CD14-positive monocyte (primary cell): ENCODE data around the gene STN1. TPM values are rescaled to one million over a fixed set of nuclear protein-coding genes. Genes with fewer than 3 reads are reported as not detected.

Source experiments
- DNase-seq, 3 donors: peaks; one replicate each; pipeline ENCODE4 v3.0.0-alpha.2; 2011 to 2022
- H2AFZ ChIP-seq: 2 replicates; pipeline ENCODE4 v1.6.0; 2012; ENCODE audit warnings: mild to moderate bottlenecking, low read depth, low read length, inconsistent platforms; ENCODE audit not compliant: insufficient read depth, poor library complexity, severe bottlenecking
- H3K27ac ChIP-seq, 2 donors: 1 replicate in 1 of 2; 2 replicates in 1 of 2; pipeline ENCODE4 v1.5.1; 2012 to 2013; ENCODE audit warnings: low read length in 2 of 2, control low read depth in 1 of 2, inconsistent platforms in 1 of 2, low read depth in 1 of 2, mild to moderate bottlenecking in 1 of 2
- H3K27me3 ChIP-seq, 2 donors: one replicate each; pipeline versions ENCODE4 v1.6.0 to v1.6.1; 2011 to 2013; ENCODE audit warnings: low read length in 2 of 2; ENCODE audit not compliant: control insufficient read depth in 2 of 2, insufficient read depth in 2 of 2
- H3K36me3 ChIP-seq, 2 donors: replicated peaks in 1 of 2; 1 replicate in 1 of 2; 2 replicates in 1 of 2; pipeline versions ENCODE4 v1.5.1 to v1.6.1; 2012 to 2013; ENCODE audit warnings: low read length in 2 of 2, control low read depth in 1 of 2, inconsistent platforms in 1 of 2, mild to moderate bottlenecking in 1 of 2; ENCODE audit not compliant: insufficient read depth in 2 of 2, control insufficient read depth in 1 of 2
- H3K4me1 ChIP-seq, 2 donors: 1 replicate in 1 of 2; 2 replicates in 1 of 2; pipeline versions ENCODE4 v1.5.1 to v1.6.1; 2012 to 2013; ENCODE audit warnings: low read length in 2 of 2, control low read depth in 1 of 2, inconsistent platforms in 1 of 2, mild to moderate bottlenecking in 1 of 2, moderate library complexity in 1 of 2; ENCODE audit not compliant: insufficient read depth in 2 of 2, control insufficient read depth in 1 of 2
- H3K4me2 ChIP-seq: replicated peaks from 2 replicates; pipeline ENCODE3; 2012; ENCODE audit warnings: low read length, moderate library complexity, mild to moderate bottlenecking; ENCODE audit not compliant: poor library complexity, severe bottlenecking; ENCODE audit errors: extremely low read depth
- H3K4me3 ChIP-seq, 3 experiments: fragments of 200-600 bp in 1 of 3; sonication (generic) in 1 of 3; replicated peaks in 1 of 3; 1 replicate in 2 of 3; 2 replicates in 1 of 3; pipeline ENCODE4 v1.5.1; 2011 to 2013; ENCODE audit warnings: low read length in 3 of 3, mild to moderate bottlenecking in 3 of 3, control low read depth in 2 of 3, low read depth in 2 of 3, inconsistent platforms in 1 of 3, moderate library complexity in 1 of 3
- H3K79me2 ChIP-seq: 2 replicates; pipeline ENCODE4 v1.6.0; 2012; ENCODE audit warnings: mild to moderate bottlenecking, control low read depth, inconsistent platforms, low read length, moderate library complexity; ENCODE audit not compliant: insufficient read depth
- H3K9ac ChIP-seq: 2 replicates; pipeline ENCODE4 v1.6.0; 2017; ENCODE audit warnings: low read length, mild to moderate bottlenecking; ENCODE audit not compliant: insufficient read depth, poor library complexity, severe bottlenecking
- H3K9me3 ChIP-seq, 2 donors: replicated peaks in 1 of 2; 1 replicate in 1 of 2; 2 replicates in 1 of 2; pipeline versions ENCODE4 v1.5.1 to v1.6.1; 2012 to 2013; ENCODE audit warnings: low read length in 2 of 2, control low read depth in 1 of 2; ENCODE audit not compliant: control insufficient read depth in 1 of 2, insufficient read depth in 1 of 2
- H4K20me1 ChIP-seq: 2 replicates; pipeline ENCODE4 v1.6.0; 2012; ENCODE audit warnings: mild to moderate bottlenecking, low read length, control low read depth, moderate library complexity; ENCODE audit not compliant: insufficient read depth
- H3K27ac Mint-ChIP-seq, 7 donors: one replicate each; pipeline ENCODE4 v1.8.0; 2020; ENCODE audit warnings: mild to moderate bottlenecking in 7 of 7, mixed read lengths in 7 of 7, moderate library complexity in 6 of 7, inconsistent platforms in 2 of 7
- H3K27me3 Mint-ChIP-seq, 3 donors: one replicate each; pipeline ENCODE4 v1.8.0; 2021 to 2022; ENCODE audit warnings: low read depth in 3 of 3, mild to moderate bottlenecking in 3 of 3, mixed read lengths in 3 of 3, moderate library complexity in 3 of 3, inconsistent platforms in 1 of 3
- H3K36me3 Mint-ChIP-seq, 2 donors: one replicate each; pipeline ENCODE4 v1.8.0; 2020; ENCODE audit warnings: mixed read lengths in 2 of 2, inconsistent platforms in 1 of 2, mild to moderate bottlenecking in 1 of 2
- H3K4me1 Mint-ChIP-seq: one replicate; pipeline ENCODE4 v1.8.0; 2020; ENCODE audit warnings: mild to moderate bottlenecking, mixed read lengths
- H3K4me3 Mint-ChIP-seq, 2 donors: one replicate each; pipeline ENCODE4 v1.8.0; 2020; ENCODE audit warnings: mild to moderate bottlenecking in 2 of 2, mixed read lengths in 2 of 2, moderate library complexity in 1 of 2
- H3K9me3 Mint-ChIP-seq, 7 donors: one replicate each; pipeline ENCODE4 v1.8.0; 2020 to 2022; ENCODE audit warnings: mixed read lengths in 7 of 7, mild to moderate bottlenecking in 6 of 7, moderate library complexity in 6 of 7, inconsistent platforms in 2 of 7
- WGBS: methylation state at CpG from one replicate; pipeline ENCODE4 v1.1.5; 2013; ENCODE audit warnings: missing lambda C conversion rate; ENCODE audit not compliant: insufficient coverage; 5-methylcytosine and 5-hydroxymethylcytosine counted together
- intact Hi-C, 2 donors: fragments of 100-400 bp; cut with micrococcal nuclease; formaldehyde crosslinking; loops; one replicate each; pipeline versions ENCODE4 v1.15.0 to v1.15.1; 2023
- polyA plus RNA-seq, 3 donors: library from polyadenylated mRNA; depleted of rRNA in 1 of 3; unstranded in 2 of 3; stranded (reverse) in 1 of 3; fragments of 300-500 nt in 2 of 3; fragments of >200 nt in 1 of 3; fragmentation: Illumina TruSeq in 2 of 3; gene quantifications; 1 replicate in 2 of 3; 2 replicates in 1 of 3; pipeline ENCODE4 v1.2.3, GENCODE V29; 2012 to 2021
- TF ChIP-seq, protein P1 (sequence below): fragments of 200-600 bp; IDR thresholded peaks from one replicate; pipeline ENCODE4 v1.8.0; 2022; ENCODE audit warnings: antibody characterized with exemption, mild to moderate bottlenecking

STN1 gene
- polyA plus RNA-seq, 3 donors, result 19.3 to 37.4 (median 35.9) TPM

DNA sequence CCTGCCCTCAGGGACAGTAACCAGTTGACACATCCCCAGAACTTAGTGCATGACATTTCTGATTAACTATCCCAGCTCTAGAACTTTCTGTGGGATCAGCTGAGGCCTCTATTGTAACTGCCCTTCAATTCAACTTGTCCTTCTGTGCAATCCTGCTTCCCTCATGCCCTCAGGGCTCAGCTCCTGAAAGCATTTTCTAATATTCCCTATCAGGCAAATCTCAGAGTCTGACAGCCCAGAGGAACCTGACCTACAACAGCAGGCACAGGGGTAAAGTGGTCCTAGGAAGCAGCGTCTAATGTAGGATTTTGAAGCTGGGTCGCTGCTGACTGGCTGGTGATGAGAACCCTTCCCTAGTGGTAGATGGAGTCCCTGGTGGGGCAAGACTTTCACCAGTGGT is 13.6 kb upstream of the STN1 start:
- H3K27me3 ChIP-seq, result no peaks in the 10 kb centered on the region
- Mint-ChIP-seq H3K4me3 (no peak overlapping the region), H3K27ac (no peak overlapping the region), H3K36me3 (no peaks in the 10 kb centered on the region), H3K4me1 (no peaks in the 10 kb centered on the region), H3K27me3 (peaks cover 0 to 2% (median 0%) of the 10 kb centered on the region in 3 donors), H3K9me3 (peaks cover 0 to 2% (median 0%) of the 10 kb centered on the region in 7 donors)
- H4K20me1 ChIP-seq, result no peaks in the 10 kb centered on the region
- no peak overlapping the region for H3K4me2 ChIP-seq
- WGBS, result 89% methylated on average over 2 of the region's 2 CpGs
- no peak overlapping the region for H2AFZ ChIP-seq
- no peaks in the 10 kb centered on the region for H3K36me3 ChIP-seq
- no peak overlapping the region for H3K4me3 ChIP-seq
- H3K27ac ChIP-seq, result no peak overlapping the region
- intact Hi-C loops, result no loop called here
- no peak for DNase-seq
- H3K79me2 ChIP-seq, result no peaks in the 10 kb centered on the region
- TF ChIP-seq, protein P1, sequence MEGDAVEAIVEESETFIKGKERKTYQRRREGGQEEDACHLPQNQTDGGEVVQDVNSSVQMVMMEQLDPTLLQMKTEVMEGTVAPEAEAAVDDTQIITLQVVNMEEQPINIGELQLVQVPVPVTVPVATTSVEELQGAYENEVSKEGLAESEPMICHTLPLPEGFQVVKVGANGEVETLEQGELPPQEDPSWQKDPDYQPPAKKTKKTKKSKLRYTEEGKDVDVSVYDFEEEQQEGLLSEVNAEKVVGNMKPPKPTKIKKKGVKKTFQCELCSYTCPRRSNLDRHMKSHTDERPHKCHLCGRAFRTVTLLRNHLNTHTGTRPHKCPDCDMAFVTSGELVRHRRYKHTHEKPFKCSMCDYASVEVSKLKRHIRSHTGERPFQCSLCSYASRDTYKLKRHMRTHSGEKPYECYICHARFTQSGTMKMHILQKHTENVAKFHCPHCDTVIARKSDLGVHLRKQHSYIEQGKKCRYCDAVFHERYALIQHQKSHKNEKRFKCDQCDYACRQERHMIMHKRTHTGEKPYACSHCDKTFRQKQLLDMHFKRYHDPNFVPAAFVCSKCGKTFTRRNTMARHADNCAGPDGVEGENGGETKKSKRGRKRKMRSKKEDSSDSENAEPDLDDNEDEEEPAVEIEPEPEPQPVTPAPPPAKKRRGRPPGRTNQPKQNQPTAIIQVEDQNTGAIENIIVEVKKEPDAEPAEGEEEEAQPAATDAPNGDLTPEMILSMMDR, result no peak
- H3K9me3 ChIP-seq, result no peaks in the 10 kb centered on the region
- no peaks in the 10 kb centered on the region for H3K4me1 ChIP-seq
- no peak overlapping the region for H3K9ac ChIP-seq

DNA sequence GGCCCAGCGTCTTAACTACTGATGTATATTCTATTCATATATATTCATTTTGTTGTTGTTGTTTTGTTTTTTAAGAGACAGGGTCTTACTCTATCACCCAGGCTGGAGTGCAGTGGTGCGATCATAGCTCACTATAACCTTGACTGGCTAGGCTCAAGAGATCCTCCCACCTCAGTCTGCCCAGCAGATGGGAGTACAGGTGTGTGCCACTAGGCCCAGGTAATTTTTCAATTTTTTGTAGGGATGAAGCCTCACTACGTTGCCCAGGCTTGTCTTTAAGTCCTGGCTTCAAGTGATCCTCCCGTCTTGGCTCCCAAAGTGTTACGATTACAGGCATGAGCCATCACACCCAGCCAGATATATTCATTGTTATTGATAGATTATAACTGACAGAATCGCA is 12.9 kb upstream of the STN1 start:
- no peaks in the 10 kb centered on the region for H3K4me1 ChIP-seq
- H3K27me3 Mint-ChIP-seq, result peaks cover 0 to 2% (median 0%) of the 10 kb centered on the region in 3 donors
- intact Hi-C loops, result no loop called here
- H3K9me3 Mint-ChIP-seq, result peaks cover 0 to 2% (median 0%) of the 10 kb centered on the region in 7 donors
- no peaks in the 10 kb centered on the region for H3K36me3 Mint-ChIP-seq
- H2AFZ ChIP-seq, result no peak overlapping the region
- no peak overlapping the region for H3K9ac ChIP-seq
- H3K27ac ChIP-seq, result no peak overlapping the region
- no peak overlapping the region for H3K4me3 Mint-ChIP-seq
- no peaks in the 10 kb centered on the region for H3K79me2 ChIP-seq
- WGBS, result 100% methylated on average over 2 of the region's 6 CpGs
- no peaks in the 10 kb centered on the region for H3K36me3 ChIP-seq
- no peak overlapping the region for H3K4me3 ChIP-seq
- H4K20me1 ChIP-seq, result no peaks in the 10 kb centered on the region
- TF ChIP-seq, protein P1, result no peak
- no peak overlapping the region for H3K27ac Mint-ChIP-seq
- no peaks in the 10 kb centered on the region for H3K4me1 Mint-ChIP-seq
- no peaks in the 10 kb centered on the region for H3K9me3 ChIP-seq
- DNase-seq, result no peak
- no peaks in the 10 kb centered on the region for H3K27me3 ChIP-seq
- no peak overlapping the region for H3K4me2 ChIP-seq
